HG03457 (cell line): ENCODE results near the gene SSC5D.
"Not testable (repeated sequence)": the region's sequence is repeated elsewhere in the genome, so short reads cannot be mapped to it uniquely, and the experiment has no call there.

Experiments used
- ATAC-seq: cut with Tn5 transposase; IDR thresholded peaks from one replicate; pipeline ENCODE4 v1.9.1; 2021; ENCODE audit warnings: moderate number of reproducible peaks; ENCODE audit not compliant: unreplicated experiment

SSC5D gene

GRCh38 chr19:55486043-55486970 is 1.9 kb upstream of the SSC5D start:
- ATAC-seq = no peak

- ATAC-seq = no peak
Measured at GRCh38 chr19:55486971-55487923, 989 bp upstream of the SSC5D start.

DNA sequence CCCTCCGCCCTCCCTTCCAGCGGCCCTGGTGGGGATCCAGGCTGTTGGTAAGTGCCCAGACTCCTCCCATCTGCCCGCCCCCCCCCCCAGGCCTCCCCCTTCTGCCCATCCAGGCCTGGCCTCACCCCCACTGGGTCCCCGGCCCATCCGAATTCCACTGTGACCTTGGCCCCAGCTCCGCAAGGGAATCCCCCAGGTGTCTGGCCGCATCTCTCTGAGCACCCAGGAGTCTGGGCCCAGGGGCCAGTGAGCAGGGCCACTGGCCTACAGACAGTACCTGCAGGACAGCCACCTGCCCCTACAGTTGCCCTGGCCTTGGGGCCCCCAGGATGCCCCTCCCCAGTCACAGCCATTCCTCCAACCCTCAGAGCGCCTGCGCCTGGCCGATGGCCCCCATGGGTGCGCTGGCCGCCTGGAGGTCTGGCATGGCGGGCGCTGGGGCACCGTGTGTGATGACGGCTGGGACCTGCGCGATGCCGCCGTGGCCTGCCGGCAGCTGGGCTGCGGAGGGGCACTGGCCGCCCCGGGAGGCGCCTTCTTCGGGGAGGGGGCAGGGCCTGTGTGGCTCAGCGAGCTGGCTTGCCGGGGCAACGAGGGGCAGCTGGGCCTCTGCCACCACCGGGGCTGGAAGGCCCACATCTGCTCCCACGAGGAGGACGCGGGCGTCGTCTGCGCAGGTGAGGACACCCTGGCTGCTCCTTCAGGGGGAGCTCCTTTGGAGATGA is 912 bp downstream of the SSC5D start:
- ATAC-seq = no peak

GRCh38 chr19:55489711-55490477 is 1.7 kb downstream of the SSC5D start:
- no peak for ATAC-seq

GRCh38 chr19:55490478-55491432 is 2.5 kb downstream of the SSC5D start:
- no peak for ATAC-seq

- no peak for ATAC-seq
Measured at GRCh38 chr19:55491546-55492360, 3.5 kb downstream of the SSC5D start.

DNA sequence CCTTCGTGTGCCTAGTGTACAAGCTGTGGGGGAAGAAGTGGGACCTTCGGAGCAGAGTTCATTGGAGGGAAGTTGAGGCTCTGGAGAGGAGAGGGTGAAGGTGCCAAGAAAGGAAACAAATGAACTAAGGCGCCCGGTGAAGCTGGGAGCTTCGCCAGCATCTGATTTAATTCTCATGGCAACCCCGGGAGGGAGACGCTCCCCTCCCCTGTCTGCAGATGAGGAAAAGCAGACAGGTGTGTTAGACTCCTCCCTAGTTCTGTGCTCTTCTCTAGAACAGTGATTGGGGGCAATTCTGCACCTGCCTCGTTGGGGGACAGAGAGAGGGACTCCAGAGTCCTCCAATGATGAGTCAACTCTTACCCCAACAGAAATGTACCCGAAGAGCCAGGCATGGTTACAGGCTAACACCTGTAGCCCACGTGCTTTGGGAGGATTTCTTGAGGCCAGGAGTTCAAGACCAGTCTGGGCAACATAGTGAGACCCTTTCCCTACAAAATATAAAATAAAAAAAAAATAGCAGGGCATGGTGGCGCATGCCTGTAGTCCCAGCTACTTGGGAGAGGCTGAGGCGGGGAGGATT is 4.2 kb downstream of the SSC5D start:
- ATAC-seq = no peak

GRCh38 chr19:55493052-55493644 is 4.9 kb downstream of the SSC5D start:
- ATAC-seq = no peak

DNA sequence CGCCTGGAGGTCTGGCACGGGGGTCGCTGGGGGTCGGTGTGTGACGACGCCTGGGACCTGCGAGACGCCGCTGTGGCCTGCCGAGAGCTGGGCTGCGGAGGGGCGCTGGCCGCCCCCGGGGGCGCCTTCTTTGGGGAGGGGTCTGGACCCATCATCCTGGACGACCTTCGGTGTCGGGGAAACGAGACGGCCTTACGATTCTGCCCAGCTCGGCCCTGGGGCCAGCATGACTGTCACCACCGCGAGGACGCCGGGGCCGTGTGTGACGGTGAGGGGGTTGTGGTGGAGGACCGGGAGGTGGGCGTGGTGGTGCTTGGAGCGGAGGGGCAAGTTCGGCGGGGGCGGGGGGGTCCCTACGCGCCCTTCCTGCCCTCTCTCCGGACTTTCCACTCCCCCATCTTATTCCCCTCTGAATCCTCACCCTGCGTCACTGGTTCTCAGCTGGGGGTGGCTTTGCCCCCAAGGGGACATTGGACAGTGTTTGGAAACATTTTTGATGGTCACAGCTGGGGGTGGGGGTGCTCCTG is 5.5 kb downstream of the SSC5D start:
- ATAC-seq = no peak

DNA sequence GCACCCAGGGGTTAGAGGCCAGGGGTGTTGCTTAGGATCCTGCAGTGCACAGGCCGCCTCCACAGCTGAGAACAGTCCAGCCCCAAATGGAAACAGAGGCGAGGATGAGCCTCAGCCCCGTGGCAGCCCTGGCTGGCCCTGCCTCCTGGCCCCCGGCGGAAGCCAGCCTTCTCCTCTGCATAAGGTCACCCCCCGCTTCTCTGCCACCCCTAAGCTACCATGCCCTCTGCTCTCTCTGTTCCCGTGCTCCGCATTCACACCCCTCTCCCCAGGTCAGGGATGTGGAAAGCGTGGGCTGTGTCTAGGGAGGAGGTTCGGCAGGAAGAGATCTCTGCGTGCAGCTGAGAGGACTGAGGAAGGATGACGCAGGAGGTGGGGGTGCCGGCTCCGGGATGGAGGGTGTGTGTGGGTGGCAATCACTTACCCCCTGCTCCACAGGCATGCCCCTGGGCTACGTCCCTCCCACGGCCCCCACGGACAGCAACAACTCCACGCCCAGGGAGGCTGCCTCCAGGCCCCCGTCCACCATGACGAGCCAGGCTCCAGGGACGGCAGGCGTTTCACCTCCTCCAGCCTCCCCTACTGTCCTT is 6.0 kb downstream of the SSC5D start:
- ATAC-seq = no peak

DNA sequence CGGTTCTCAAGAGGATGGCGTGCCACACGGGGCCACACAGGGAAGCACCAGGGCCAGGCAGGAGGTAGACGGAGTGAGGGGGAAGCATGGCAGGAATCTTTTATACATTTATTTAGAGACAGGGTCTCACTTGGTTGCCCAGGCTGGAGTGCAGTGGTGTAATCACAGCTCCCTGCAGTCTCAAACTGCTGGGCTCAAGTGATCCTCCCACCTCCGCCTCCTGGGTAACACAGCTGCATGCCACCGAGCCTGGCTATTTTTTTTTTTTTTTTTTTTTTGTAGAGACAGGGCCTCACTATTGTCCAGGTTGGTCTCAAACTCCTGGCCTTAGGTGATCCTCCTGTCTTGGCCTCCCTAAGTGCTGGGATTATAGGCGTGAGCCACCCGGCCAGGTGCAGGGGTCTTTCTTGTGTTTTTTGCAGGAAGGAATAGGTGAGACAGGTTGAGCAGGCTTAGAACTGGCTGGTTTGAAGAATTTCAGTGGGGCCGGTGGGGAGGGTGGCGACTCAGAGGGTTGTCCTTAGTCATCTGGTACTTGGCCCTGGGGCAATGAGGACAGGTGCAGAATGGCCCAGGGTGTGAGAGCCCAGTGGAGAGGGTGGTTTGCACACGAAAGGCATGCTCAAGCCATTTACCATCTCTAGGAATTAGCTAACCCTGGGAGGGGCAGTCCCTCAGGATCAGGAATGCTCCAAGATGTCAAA is 7.6 kb downstream of the SSC5D start:
- ATAC-seq = no peak

DNA sequence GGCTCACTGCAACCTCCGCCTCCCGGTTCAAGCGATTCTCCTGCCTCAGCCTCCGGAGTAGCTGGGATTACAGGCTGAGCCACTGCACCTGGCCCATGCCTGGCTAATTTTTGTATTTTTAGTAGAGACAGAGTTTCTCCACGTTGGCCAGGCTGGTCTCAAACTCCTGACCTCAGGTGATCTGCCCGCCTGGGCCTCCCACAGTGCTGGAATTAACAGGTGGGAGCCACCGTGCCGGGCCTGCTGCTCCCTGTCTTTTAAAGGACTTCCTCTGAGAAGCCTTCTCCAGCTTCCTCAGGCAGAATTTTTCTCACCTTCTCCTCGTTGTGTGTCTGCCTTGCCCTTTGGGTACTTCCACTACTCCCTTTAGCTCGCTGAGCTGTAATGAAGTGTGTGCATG is 8.6 kb downstream of the SSC5D start:
- not testable (repeated sequence) for ATAC-seq

DNA sequence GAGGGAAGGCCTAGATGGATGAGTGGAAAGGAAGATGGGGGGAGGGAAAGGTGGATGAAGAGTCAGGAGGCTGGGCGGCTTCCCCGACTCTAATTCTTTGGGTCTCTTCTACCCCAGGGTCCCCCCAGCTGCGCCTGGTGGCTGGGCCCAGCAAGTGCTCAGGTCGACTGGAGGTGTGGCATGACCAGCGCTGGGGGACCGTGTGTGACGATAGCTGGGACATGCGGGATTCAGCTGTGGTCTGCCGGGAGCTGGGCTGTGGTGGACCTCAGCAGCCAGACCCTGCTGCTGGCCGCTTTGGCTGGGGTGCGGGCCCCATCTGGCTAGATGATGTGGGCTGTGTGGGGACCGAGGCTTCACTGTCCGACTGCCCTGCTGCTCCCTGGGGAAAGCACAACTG is 9.5 kb downstream of the SSC5D start:
- ATAC-seq = no peak

DNA sequence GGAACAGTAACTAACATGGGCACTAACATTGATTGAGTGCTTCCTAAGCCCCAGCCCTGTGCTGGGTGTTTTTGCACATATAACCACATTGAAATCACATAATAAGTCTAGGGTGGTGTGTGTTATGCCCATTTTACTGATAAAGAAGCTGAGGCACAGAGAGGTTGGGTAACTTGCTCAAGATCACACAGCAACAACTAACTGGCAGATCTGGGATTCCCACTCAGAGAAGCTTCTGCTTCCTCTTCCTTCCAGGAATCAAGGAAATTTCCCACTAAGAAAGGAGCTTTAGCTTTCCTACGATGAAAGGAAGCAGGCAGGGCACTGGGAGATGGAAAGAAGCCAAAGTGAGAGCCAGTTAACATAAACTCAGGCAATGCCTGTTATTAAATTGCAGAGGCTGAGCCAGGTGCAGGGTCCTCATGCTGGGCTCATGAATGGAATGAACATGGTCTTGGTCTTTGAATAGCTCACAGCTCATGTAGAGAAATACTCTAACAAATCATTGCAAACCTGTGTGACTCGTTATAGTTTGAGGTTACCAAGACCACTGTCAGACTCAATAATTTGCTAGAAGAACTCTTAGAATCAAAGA is 10.1 kb downstream of the SSC5D start:
- no peak for ATAC-seq

GRCh38 chr19:55500368-55500952 is 12.2 kb downstream of the SSC5D start:
- ATAC-seq = no peak
